Omental fat pad (tissue), 4 donors: ENCODE results near the gene ARL10. TPM values are rescaled to one million over a fixed set of nuclear protein-coding genes. Genes with fewer than 3 reads are reported as not detected.

Experiments used
- ATAC-seq: fragments of 150-250 bp; one replicate; pipeline ENCODE4 v1.9.1; 2016; ENCODE audit warnings: mild to moderate bottlenecking, moderate library complexity; ENCODE audit not compliant: low FRiP score
- DNase-seq: peaks from one replicate; pipeline ENCODE4 v3.0.0-alpha.2; 2019; ENCODE audit warnings: low spot score
- CTCF ChIP-seq, 3 donors: fragments of 450-650 bp; IDR thresholded peaks; one replicate each; pipeline ENCODE4 v1.5.1; 2016 to 2017; ENCODE audit warnings: antibody characterized with exemption in 3 of 3, mild to moderate bottlenecking in 3 of 3, moderate library complexity in 2 of 3
- total RNA-seq, 4 donors: library from RNA; depleted of rRNA; stranded (reverse); fragments of >200 nt; gene quantifications; one replicate each; pipeline ENCODE4 v1.1.0, GENCODE V29; 2016

The ARL10 gene
- total RNA-seq, 4 donors from 2014 or later: 4.2 to 12.1 (median 6.7) TPM

GRCh38 chr5:176413709-176414191 lies 48.5 kb downstream of the ARL10 start:
- no peak for DNase-seq

GRCh38 chr5:176414704-176415103 lies 49.4 kb downstream of the ARL10 start:
- ATAC-seq: no peak
- no peak for TF ChIP-seq CTCF (IDR thresholded peaks at IDR 0.05)
- no peak for DNase-seq

More at GRCh38 chr5:176413709-176414191, 48.5 kb downstream of the ARL10 start:
- no peak for TF ChIP-seq CTCF (IDR thresholded peaks at IDR 0.05)
- ATAC-seq: no peak

- ATAC-seq (no peak), DNase-seq (no peak)
- no peak for TF ChIP-seq CTCF (IDR thresholded peaks at IDR 0.05)
Measured at GRCh38 chr5:176415240-176415951, 50.1 kb downstream of the ARL10 start.

GRCh38 chr5:176415952-176416924 lies 51.0 kb downstream of the ARL10 start, which contains the start of gene CLTB:
Gene CLTB (minus strand): TSS chr5:176416539. CDS start chr5:176416363, 176 bp downstream.
- ATAC-seq (peak; percentile 92), DNase-seq (peak; percentile 72)
- peak in 2 of 3 donors; percentile 27 to 62 for TF ChIP-seq CTCF (IDR thresholded peaks at IDR 0.05)

- DNase-seq (no peak), ATAC-seq (no peak)
- TF ChIP-seq CTCF (IDR thresholded peaks at IDR 0.05): no peak
Measured at GRCh38 chr5:176416965-176417364, 51.7 kb downstream of the ARL10 start.

- no peak for DNase-seq
- ATAC-seq: no peak
- no peak for TF ChIP-seq CTCF (IDR thresholded peaks at IDR 0.05)
Measured at GRCh38 chr5:176418251-176418650, 53.0 kb downstream of the ARL10 start.
